HG03175 (cell line): ENCODE data around the gene LPXN.
"Not testable (repeated sequence)": the region's sequence is repeated elsewhere in the genome, so short reads cannot be mapped to it uniquely, and the experiment has no call there.

Source experiments
- ATAC-seq: cut with Tn5 transposase; IDR thresholded peaks from one replicate; pipeline ENCODE4 v1.9.1; 2021; ENCODE audit warnings: mild to moderate bottlenecking, moderate library complexity; ENCODE audit not compliant: unreplicated experiment

Gene LPXN

GRCh38 chr11:58579192-58580129, 3.8 kb upstream of the LPXN start:
- ATAC-seq: peak; percentile 51

GRCh38 chr11:58578635-58579191, 3.1 kb upstream of the LPXN start, which contains the start of gene ZFP91:
Gene ZFP91 (plus strand): TSS chr11:58579063. CDS start chr11:58579282, 219 bp downstream.
- ATAC-seq: peak; percentile 33

- no peak for ATAC-seq
These were observed 2.5 kb upstream of the LPXN start for GRCh38 chr11:58578136-58578634.

GRCh38 chr11:58577555-58578135, 2.0 kb upstream of the LPXN start:
- ATAC-seq: peak; percentile 53

- no peak for ATAC-seq
These were observed 1.3 kb upstream of the LPXN start for GRCh38 chr11:58576887-58577471.

GRCh38 chr11:58574881-58575280, 775 bp downstream of the LPXN start:
- no peak for ATAC-seq

GRCh38 chr11:58573451-58574104, 2.1 kb downstream of the LPXN start:
- peak; percentile 30 for ATAC-seq

GRCh38 chr11:58572906-58573305, 2.8 kb downstream of the LPXN start:
- ATAC-seq: not testable (repeated sequence)

- peak; percentile 96 for ATAC-seq
These were observed 7.7 kb downstream of the LPXN start for GRCh38 chr11:58567889-58568512.

GRCh38 chr11:58564231-58564630, 11.4 kb downstream of the LPXN start:
- no peak for ATAC-seq

GRCh38 chr11:58562375-58562800, 13.3 kb downstream of the LPXN start:
- peak; percentile 93 for ATAC-seq

- no peak for ATAC-seq
These were observed 14.1 kb downstream of the LPXN start for GRCh38 chr11:58561394-58562098.

GRCh38 chr11:58560842-58561241, 14.8 kb downstream of the LPXN start:
- no peak for ATAC-seq

GRCh38 chr11:58549644-58550043, 26.0 kb downstream of the LPXN start:
- ATAC-seq: no peak

- no peak for ATAC-seq
These were observed 28.8 kb downstream of the LPXN start for GRCh38 chr11:58546841-58547240.

- no peak for ATAC-seq
These were observed 43.8 kb downstream of the LPXN start for GRCh38 chr11:58531865-58532341.

- ATAC-seq: no peak
These were observed 45.4 kb downstream of the LPXN start for GRCh38 chr11:58530236-58530635.

- ATAC-seq: no peak
These were observed 48.2 kb downstream of the LPXN start for GRCh38 chr11:58527429-58527828.

GRCh38 chr11:58526721-58527120, 48.9 kb downstream of the LPXN start:
- ATAC-seq: no peak
